Measurements from ENCODE around the gene PBX4. TPM values are rescaled to one million over a fixed set of nuclear protein-coding genes. Genes with fewer than 3 reads are reported as not detected.

PBX4 gene
- total RNA-seq, 1 donor from 2014 or later, result 56.1 TPM

GRCh38 chr19:19540715-19541515 lies 77.6 kb downstream of the PBX4 start:
- no peak overlapping the region for H3K27ac Mint-ChIP-seq (ENCODE audit: unreplicated experiment)
- peak; percentile 81 for DNase-seq
- H3K4me3 Mint-ChIP-seq (ENCODE audit: unreplicated experiment), result peak overlapping the region; percentile 69

GRCh38 chr19:19540064-19540714 lies 78.3 kb downstream of the PBX4 start:
- peaks cover 22% of the 10 kb centered on the region for H3K27me3 Mint-ChIP-seq (ENCODE audit: unreplicated experiment)
- peaks cover 7% of the 10 kb centered on the region for H3K4me1 Mint-ChIP-seq (ENCODE audit: low read depth, unreplicated experiment)
- H3K4me3 Mint-ChIP-seq (ENCODE audit: unreplicated experiment), result peak overlapping the region; percentile 69
- no peaks in the 10 kb centered on the region for H3K36me3 Mint-ChIP-seq (ENCODE audit: unreplicated experiment)
- DNase-seq, result peak; percentile 85
- H3K9me3 Mint-ChIP-seq (ENCODE audit: unreplicated experiment), result peaks cover 8% of the 10 kb centered on the region
- no peak for TF ChIP-seq CTCF (IDR thresholded peaks at IDR 0.05; ENCODE audit: partially characterized antibody, unreplicated experiment)
- no peak overlapping the region for H3K27ac Mint-ChIP-seq (ENCODE audit: unreplicated experiment)

More at GRCh38 chr19:19540715-19541515, 77.6 kb downstream of the PBX4 start:
- H3K36me3 Mint-ChIP-seq (ENCODE audit: unreplicated experiment), result no peaks in the 10 kb centered on the region
- TF ChIP-seq CTCF (IDR thresholded peaks at IDR 0.05; ENCODE audit: partially characterized antibody, unreplicated experiment), result no peak
- peaks cover 7% of the 10 kb centered on the region for H3K4me1 Mint-ChIP-seq (ENCODE audit: low read depth, unreplicated experiment)
- H3K9me3 Mint-ChIP-seq (ENCODE audit: unreplicated experiment), result peaks cover 8% of the 10 kb centered on the region
- H3K27me3 Mint-ChIP-seq (ENCODE audit: unreplicated experiment), result peaks cover 22% of the 10 kb centered on the region

GRCh38 chr19:19539698-19540063 lies 78.8 kb downstream of the PBX4 start:
- Mint-ChIP-seq H3K27ac (ENCODE audit: unreplicated experiment) (no peak overlapping the region), H3K4me3 (ENCODE audit: unreplicated experiment) (no peak overlapping the region), H3K27me3 (ENCODE audit: unreplicated experiment) (peaks cover 22% of the 10 kb centered on the region), H3K9me3 (ENCODE audit: unreplicated experiment) (peaks cover 8% of the 10 kb centered on the region), H3K36me3 (ENCODE audit: unreplicated experiment) (no peaks in the 10 kb centered on the region), H3K4me1 (ENCODE audit: low read depth, unreplicated experiment) (peaks cover 7% of the 10 kb centered on the region)
- TF ChIP-seq CTCF (IDR thresholded peaks at IDR 0.05; ENCODE audit: partially characterized antibody, unreplicated experiment), result no peak
- DNase-seq, result no peak

GRCh38 chr19:19538785-19539166 lies 79.7 kb downstream of the PBX4 start:
- TF ChIP-seq CTCF (IDR thresholded peaks at IDR 0.05; ENCODE audit: partially characterized antibody, unreplicated experiment), result no peak
- Mint-ChIP-seq H3K4me3 (ENCODE audit: unreplicated experiment) (peak overlapping the region; percentile 84), H3K4me1 (ENCODE audit: low read depth, unreplicated experiment) (peaks cover 13% of the 10 kb centered on the region), H3K27ac (ENCODE audit: unreplicated experiment) (peak overlapping the region; percentile 57), H3K36me3 (ENCODE audit: unreplicated experiment) (no peaks in the 10 kb centered on the region), H3K27me3 (ENCODE audit: unreplicated experiment) (peaks cover 29% of the 10 kb centered on the region), H3K9me3 (ENCODE audit: unreplicated experiment) (peaks cover 11% of the 10 kb centered on the region)
- DNase-seq, result peak; percentile 51
